Measurements from ENCODE around the gene MBOAT7. TPM values are rescaled to one million over a fixed set of nuclear protein-coding genes. Genes with fewer than 3 reads are reported as not detected.

The MBOAT7 gene
- total RNA-seq, 1 experiment from 2014 or later = 109 TPM

DNA sequence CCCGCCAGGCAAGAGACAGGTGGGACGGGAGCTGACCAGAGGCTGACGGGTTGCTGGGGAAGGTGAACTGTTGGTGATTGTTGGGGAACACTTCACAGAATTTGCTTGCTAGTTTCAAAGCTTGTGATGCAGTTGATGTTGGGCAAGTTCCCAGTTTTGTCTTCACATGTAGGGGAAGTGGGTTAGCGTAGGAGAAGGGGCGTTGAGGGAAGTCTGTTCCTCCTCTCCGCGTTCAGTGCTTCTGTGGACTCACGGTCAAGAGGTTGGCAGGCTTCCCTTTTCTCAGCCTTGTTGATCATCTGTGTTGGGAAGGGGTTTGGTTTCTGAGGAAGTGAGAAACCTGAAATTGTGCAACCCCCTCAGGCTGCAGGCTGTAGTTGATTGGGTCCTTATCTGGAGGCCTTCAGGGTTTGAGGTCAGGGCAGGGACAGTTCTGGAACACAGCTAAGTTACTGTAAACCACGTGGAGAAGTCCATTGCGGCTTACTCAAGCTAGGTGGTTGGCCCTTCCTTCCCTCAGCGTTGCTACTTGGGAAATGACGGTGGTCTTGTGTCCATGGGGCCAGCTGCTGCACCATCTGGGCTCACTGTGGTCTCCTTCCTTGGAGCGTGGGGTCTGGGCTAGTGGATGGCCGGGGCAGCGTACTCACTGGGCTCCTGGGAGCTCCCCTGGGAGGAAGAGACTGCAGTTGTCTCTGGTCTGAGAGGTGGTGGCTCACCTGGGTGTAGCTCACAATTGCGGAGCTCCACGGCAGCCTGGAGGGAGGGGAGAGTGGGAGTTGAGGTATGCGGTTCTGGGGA is 18.8 kb upstream of the MBOAT7 start:
- H3K36me3 Mint-ChIP-seq = peaks cover 57% of the 10 kb centered on the region
- peak overlapping the region; percentile 97 for H3K27ac Mint-ChIP-seq
- ChIA-PET CTCF (interaction anchor here (0.8 to 2.6 kb wide), 4 partner anchors 19 to 58 kb away, joined by 4 to 14 read pairs (median 4); partner anchors contain the start of gene MBOAT7), POLR2A (interaction anchor here (1.5 to 3.9 kb wide), 4 partner anchors 8 to 58 kb away, joined by 4 to 21 read pairs (median 7); partner anchors contain the start of genes MBOAT7, RPS9 and TSEN34)
- H3K4me1 Mint-ChIP-seq = peaks cover 46% of the 10 kb centered on the region
- H3K9me3 Mint-ChIP-seq = no peaks in the 10 kb centered on the region
- no peak overlapping the region for H3K4me3 Mint-ChIP-seq
- ATAC-seq (peak; percentile 2), DNase-seq (ENCODE audit: low spot score) (no peak)
- H3K27me3 Mint-ChIP-seq (ENCODE audit: low read depth) = no peaks in the 10 kb centered on the region; the same call in 1 of the 2 replicates
- TF ChIP-seq, protein P1, sequence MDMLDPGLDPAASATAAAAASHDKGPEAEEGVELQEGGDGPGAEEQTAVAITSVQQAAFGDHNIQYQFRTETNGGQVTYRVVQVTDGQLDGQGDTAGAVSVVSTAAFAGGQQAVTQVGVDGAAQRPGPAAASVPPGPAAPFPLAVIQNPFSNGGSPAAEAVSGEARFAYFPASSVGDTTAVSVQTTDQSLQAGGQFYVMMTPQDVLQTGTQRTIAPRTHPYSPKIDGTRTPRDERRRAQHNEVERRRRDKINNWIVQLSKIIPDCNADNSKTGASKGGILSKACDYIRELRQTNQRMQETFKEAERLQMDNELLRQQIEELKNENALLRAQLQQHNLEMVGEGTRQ (CRISPR knock-in tag; IDR thresholded peaks at IDR 0.05) = no peak
- TF ChIP-seq JUN (CRISPR knock-in tag; IDR thresholded peaks at IDR 0.05) = peak; percentile 48; the same call in 1 of the 2 replicates
- no peak for TF ChIP-seq TCF7 (CRISPR knock-in tag; IDR thresholded peaks at IDR 0.05; ENCODE audit: low read depth)
- TF ChIP-seq, protein P2, sequence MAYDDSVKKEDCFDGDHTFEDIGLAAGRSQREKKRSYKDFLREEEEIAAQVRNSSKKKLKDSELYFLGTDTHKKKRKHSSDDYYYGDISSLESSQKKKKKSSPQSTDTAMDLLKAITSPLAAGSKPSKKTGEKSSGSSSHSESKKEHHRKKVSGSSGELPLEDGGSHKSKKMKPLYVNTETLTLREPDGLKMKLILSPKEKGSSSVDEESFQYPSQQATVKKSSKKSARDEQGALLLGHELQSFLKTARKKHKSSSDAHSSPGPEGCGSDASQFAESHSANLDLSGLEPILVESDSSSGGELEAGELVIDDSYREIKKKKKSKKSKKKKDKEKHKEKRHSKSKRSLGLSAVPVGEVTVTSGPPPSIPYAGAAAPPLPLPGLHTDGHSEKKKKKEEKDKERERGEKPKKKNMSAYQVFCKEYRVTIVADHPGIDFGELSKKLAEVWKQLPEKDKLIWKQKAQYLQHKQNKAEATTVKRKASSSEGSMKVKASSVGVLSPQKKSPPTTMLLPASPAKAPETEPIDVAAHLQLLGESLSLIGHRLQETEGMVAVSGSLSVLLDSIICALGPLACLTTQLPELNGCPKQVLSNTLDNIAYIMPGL (CRISPR knock-in tag; IDR thresholded peaks at IDR 0.05) = no peak
- TF ChIP-seq SMAD3 (CRISPR knock-in tag; IDR thresholded peaks at IDR 0.05; ENCODE audit: borderline replicate concordance) = 0 out of 2 replicates have a peak, but pooled peaks have one; percentile 71
- TF ChIP-seq ZNF416 (CRISPR knock-in tag; IDR thresholded peaks at IDR 0.05) = peak; percentile 95
- TF ChIP-seq, protein P3, sequence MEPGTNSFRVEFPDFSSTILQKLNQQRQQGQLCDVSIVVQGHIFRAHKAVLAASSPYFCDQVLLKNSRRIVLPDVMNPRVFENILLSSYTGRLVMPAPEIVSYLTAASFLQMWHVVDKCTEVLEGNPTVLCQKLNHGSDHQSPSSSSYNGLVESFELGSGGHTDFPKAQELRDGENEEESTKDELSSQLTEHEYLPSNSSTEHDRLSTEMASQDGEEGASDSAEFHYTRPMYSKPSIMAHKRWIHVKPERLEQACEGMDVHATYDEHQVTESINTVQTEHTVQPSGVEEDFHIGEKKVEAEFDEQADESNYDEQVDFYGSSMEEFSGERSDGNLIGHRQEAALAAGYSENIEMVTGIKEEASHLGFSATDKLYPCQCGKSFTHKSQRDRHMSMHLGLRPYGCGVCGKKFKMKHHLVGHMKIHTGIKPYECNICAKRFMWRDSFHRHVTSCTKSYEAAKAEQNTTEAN (CRISPR knock-in tag; IDR thresholded peaks at IDR 0.05) = no peak
- TF ChIP-seq, protein P4, sequence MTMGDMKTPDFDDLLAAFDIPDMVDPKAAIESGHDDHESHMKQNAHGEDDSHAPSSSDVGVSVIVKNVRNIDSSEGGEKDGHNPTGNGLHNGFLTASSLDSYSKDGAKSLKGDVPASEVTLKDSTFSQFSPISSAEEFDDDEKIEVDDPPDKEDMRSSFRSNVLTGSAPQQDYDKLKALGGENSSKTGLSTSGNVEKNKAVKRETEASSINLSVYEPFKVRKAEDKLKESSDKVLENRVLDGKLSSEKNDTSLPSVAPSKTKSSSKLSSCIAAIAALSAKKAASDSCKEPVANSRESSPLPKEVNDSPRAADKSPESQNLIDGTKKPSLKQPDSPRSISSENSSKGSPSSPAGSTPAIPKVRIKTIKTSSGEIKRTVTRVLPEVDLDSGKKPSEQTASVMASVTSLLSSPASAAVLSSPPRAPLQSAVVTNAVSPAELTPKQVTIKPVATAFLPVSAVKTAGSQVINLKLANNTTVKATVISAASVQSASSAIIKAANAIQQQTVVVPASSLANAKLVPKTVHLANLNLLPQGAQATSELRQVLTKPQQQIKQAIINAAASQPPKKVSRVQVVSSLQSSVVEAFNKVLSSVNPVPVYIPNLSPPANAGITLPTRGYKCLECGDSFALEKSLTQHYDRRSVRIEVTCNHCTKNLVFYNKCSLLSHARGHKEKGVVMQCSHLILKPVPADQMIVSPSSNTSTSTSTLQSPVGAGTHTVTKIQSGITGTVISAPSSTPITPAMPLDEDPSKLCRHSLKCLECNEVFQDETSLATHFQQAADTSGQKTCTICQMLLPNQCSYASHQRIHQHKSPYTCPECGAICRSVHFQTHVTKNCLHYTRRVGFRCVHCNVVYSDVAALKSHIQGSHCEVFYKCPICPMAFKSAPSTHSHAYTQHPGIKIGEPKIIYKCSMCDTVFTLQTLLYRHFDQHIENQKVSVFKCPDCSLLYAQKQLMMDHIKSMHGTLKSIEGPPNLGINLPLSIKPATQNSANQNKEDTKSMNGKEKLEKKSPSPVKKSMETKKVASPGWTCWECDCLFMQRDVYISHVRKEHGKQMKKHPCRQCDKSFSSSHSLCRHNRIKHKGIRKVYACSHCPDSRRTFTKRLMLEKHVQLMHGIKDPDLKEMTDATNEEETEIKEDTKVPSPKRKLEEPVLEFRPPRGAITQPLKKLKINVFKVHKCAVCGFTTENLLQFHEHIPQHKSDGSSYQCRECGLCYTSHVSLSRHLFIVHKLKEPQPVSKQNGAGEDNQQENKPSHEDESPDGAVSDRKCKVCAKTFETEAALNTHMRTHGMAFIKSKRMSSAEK (CRISPR knock-in tag; IDR thresholded peaks at IDR 0.05; ENCODE audit: borderline replicate concordance) = peak; percentile 96; the same call in 1 of the 2 replicates
- TF ChIP-seq ZNF138 (CRISPR knock-in tag; conservative IDR thresholded peaks at IDR 0.05) = no peak
- TF ChIP-seq ELF4 (CRISPR knock-in tag; IDR thresholded peaks at IDR 0.05; ENCODE audit: low read depth) = no peak
- TF ChIP-seq, protein P5, sequence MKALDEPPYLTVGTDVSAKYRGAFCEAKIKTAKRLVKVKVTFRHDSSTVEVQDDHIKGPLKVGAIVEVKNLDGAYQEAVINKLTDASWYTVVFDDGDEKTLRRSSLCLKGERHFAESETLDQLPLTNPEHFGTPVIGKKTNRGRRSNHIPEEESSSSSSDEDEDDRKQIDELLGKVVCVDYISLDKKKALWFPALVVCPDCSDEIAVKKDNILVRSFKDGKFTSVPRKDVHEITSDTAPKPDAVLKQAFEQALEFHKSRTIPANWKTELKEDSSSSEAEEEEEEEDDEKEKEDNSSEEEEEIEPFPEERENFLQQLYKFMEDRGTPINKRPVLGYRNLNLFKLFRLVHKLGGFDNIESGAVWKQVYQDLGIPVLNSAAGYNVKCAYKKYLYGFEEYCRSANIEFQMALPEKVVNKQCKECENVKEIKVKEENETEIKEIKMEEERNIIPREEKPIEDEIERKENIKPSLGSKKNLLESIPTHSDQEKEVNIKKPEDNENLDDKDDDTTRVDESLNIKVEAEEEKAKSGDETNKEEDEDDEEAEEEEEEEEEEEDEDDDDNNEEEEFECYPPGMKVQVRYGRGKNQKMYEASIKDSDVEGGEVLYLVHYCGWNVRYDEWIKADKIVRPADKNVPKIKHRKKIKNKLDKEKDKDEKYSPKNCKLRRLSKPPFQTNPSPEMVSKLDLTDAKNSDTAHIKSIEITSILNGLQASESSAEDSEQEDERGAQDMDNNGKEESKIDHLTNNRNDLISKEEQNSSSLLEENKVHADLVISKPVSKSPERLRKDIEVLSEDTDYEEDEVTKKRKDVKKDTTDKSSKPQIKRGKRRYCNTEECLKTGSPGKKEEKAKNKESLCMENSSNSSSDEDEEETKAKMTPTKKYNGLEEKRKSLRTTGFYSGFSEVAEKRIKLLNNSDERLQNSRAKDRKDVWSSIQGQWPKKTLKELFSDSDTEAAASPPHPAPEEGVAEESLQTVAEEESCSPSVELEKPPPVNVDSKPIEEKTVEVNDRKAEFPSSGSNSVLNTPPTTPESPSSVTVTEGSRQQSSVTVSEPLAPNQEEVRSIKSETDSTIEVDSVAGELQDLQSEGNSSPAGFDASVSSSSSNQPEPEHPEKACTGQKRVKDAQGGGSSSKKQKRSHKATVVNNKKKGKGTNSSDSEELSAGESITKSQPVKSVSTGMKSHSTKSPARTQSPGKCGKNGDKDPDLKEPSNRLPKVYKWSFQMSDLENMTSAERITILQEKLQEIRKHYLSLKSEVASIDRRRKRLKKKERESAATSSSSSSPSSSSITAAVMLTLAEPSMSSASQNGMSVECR (CRISPR knock-in tag; IDR thresholded peaks at IDR 0.05; ENCODE audit: borderline replicate concordance) = no peak
- no peak for TF ChIP-seq ZNF423 (CRISPR knock-in tag; IDR thresholded peaks at IDR 0.05)
- no peak for TF ChIP-seq ZNF121 (CRISPR knock-in tag; IDR thresholded peaks at IDR 0.05)
- TF ChIP-seq, protein P6, sequence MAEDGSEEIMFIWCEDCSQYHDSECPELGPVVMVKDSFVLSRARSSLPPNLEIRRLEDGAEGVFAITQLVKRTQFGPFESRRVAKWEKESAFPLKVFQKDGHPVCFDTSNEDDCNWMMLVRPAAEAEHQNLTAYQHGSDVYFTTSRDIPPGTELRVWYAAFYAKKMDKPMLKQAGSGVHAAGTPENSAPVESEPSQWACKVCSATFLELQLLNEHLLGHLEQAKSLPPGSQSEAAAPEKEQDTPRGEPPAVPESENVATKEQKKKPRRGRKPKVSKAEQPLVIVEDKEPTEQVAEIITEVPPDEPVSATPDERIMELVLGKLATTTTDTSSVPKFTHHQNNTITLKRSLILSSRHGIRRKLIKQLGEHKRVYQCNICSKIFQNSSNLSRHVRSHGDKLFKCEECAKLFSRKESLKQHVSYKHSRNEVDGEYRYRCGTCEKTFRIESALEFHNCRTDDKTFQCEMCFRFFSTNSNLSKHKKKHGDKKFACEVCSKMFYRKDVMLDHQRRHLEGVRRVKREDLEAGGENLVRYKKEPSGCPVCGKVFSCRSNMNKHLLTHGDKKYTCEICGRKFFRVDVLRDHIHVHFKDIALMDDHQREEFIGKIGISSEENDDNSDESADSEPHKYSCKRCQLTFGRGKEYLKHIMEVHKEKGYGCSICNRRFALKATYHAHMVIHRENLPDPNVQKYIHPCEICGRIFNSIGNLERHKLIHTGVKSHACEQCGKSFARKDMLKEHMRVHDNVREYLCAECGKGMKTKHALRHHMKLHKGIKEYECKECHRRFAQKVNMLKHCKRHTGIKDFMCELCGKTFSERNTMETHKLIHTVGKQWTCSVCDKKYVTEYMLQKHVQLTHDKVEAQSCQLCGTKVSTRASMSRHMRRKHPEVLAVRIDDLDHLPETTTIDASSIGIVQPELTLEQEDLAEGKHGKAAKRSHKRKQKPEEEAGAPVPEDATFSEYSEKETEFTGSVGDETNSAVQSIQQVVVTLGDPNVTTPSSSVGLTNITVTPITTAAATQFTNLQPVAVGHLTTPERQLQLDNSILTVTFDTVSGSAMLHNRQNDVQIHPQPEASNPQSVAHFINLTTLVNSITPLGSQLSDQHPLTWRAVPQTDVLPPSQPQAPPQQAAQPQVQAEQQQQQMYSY (CRISPR knock-in tag; IDR thresholded peaks at IDR 0.05) = no peak
- TF ChIP-seq PRRX2 (CRISPR knock-in tag; IDR thresholded peaks at IDR 0.05) = peak; percentile 96
- peak; percentile 95 for TF ChIP-seq NFATC4 (CRISPR knock-in tag; IDR thresholded peaks at IDR 0.05)
- no peak for TF ChIP-seq CREM (CRISPR knock-in tag; IDR thresholded peaks at IDR 0.05)
- TF ChIP-seq, protein P7, sequence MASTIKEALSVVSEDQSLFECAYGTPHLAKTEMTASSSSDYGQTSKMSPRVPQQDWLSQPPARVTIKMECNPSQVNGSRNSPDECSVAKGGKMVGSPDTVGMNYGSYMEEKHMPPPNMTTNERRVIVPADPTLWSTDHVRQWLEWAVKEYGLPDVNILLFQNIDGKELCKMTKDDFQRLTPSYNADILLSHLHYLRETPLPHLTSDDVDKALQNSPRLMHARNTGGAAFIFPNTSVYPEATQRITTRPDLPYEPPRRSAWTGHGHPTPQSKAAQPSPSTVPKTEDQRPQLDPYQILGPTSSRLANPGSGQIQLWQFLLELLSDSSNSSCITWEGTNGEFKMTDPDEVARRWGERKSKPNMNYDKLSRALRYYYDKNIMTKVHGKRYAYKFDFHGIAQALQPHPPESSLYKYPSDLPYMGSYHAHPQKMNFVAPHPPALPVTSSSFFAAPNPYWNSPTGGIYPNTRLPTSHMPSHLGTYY (CRISPR knock-in tag; IDR thresholded peaks at IDR 0.05) = peak; percentile 85

Measured in WTC11 (cell line).